NT2/D1 (cell line): ENCODE results near the gene NCS1.

Source experiments
- YY1 ChIP-seq: IDR thresholded peaks from 2 replicates; pipeline ENCODE4 v1.6.1; 2011; ENCODE audit not compliant: insufficient read length, insufficient read depth
- ZNF274 ChIP-seq: IDR thresholded peaks from 2 replicates; pipeline ENCODE4 v1.6.1; 2011; ENCODE audit warnings: mild to moderate bottlenecking, low read depth, low read length

GRCh38 chr9:130236436-130236985, 64.3 kb downstream of the NCS1 start:
- no peak for TF ChIP-seq ZNF274
- TF ChIP-seq YY1 = no peak
